H1 (cell line): ENCODE measurements around the gene SYF2. TPM values are rescaled to one million over a fixed set of nuclear protein-coding genes. Genes with fewer than 3 reads are reported as not detected.

Experiments
- CTCF ChIA-PET: fragments of 300-600 bp; sonication (Branson Sonifier 250); formaldehyde crosslinking; loops from one replicate; lab custom pipeline; 2021; ENCODE audit not compliant: partially characterized antibody; lab: Charles Lee
- POLR2A ChIA-PET: fragments of 300-600 bp; sonication (Branson Sonifier 250); formaldehyde crosslinking; loops from one replicate; lab custom pipeline; 2021; ENCODE audit warnings: inconsistent platforms; ENCODE audit not compliant: partially characterized antibody; lab: Charles Lee
- DNase-seq, 2 experiments: peaks; one replicate each; pipeline versions ENCODE4 v3.0.0 to v3.0.0-alpha.2; 2010 to 2022; ENCODE audit warnings: low spot score in 2 of 2, low read depth in 1 of 2, mixed read lengths in 1 of 2
- FAIRE-seq: peaks from 2 replicates; lab custom pipeline; 2011; peaks lifted over from hg19 to GRCh38; lab: Jason Lieb, UNC
- H2AFZ ChIP-seq: 2 replicates; pipeline ENCODE4 v1.8.1; 2012; ENCODE audit warnings: low read length, inconsistent platforms
- H2AK5ac ChIP-seq: 2 replicates; pipeline ENCODE4 v1.6.1; 2013; ENCODE audit warnings: low read depth, low read length
- H2BK120ac ChIP-seq: replicated peaks from 2 replicates; pipeline ENCODE3; 2013; ENCODE audit warnings: low read depth, low read length, inconsistent platforms
- H2BK12ac ChIP-seq: 2 replicates; pipeline ENCODE4 v1.6.1; 2013; ENCODE audit warnings: low read depth, low read length
- H2BK15ac ChIP-seq: 2 replicates; pipeline ENCODE4 v1.6.1; 2013; ENCODE audit warnings: low read length
- H2BK20ac ChIP-seq: 2 replicates; pipeline ENCODE4 v1.6.1; 2013; ENCODE audit warnings: low read length
- H2BK5ac ChIP-seq: 2 replicates; pipeline ENCODE4 v1.6.1; 2013; ENCODE audit warnings: low read depth, low read length
- H3K14ac ChIP-seq: 2 replicates; pipeline ENCODE4 v1.6.1; 2013; ENCODE audit warnings: inconsistent platforms; ENCODE audit not compliant: insufficient read length
- H3K18ac ChIP-seq: 2 replicates; pipeline ENCODE4 v1.6.1; 2013; ENCODE audit warnings: low read length; ENCODE audit errors: extremely low read depth
- H3K23ac ChIP-seq: 2 replicates; pipeline ENCODE4 v1.6.1; 2013; ENCODE audit warnings: inconsistent platforms; ENCODE audit not compliant: insufficient read length
- H3K23me2 ChIP-seq: 2 replicates; pipeline ENCODE4 v1.6.1; 2013; ENCODE audit warnings: low read depth, low read length
- H3K27ac ChIP-seq: 2 replicates; pipeline ENCODE4 v1.6.1; 2011; ENCODE audit warnings: low read depth, low read length, inconsistent platforms
- H3K27me3 ChIP-seq, 4 experiments: replicated peaks in 1 of 4; 1 replicate in 1 of 4; 2 replicates in 3 of 4; pipeline versions ENCODE4 v1.6.1 to v1.8.1; 2011 to 2013; ENCODE audit warnings: low read length in 3 of 4, mild to moderate bottlenecking in 3 of 4, inconsistent platforms in 2 of 4, mixed read lengths in 2 of 4, moderate library complexity in 1 of 4; ENCODE audit not compliant: control insufficient read depth in 3 of 4, insufficient read depth in 3 of 4; ENCODE audit errors: extremely low read depth in 1 of 4
- H3K36me3 ChIP-seq, 4 experiments: 2 replicates each; pipeline versions ENCODE4 v1.6.1 to v1.8.1; 2011 to 2013; ENCODE audit warnings: mild to moderate bottlenecking in 4 of 4, low read length in 3 of 4, moderate library complexity in 2 of 4, control low read depth in 1 of 4, inconsistent platforms in 1 of 4; ENCODE audit not compliant: insufficient read depth in 4 of 4, control insufficient read depth in 2 of 4
- H3K4ac ChIP-seq: replicated peaks from 2 replicates; pipeline ENCODE3; 2013; ENCODE audit warnings: low read length, low read depth, mixed read lengths, inconsistent platforms; ENCODE audit not compliant: insufficient read length
- H3K4me1 ChIP-seq, 4 experiments: replicated peaks in 1 of 4; 1 replicate in 1 of 4; 2 replicates in 3 of 4; pipeline versions ENCODE4 v1.6.1 to v1.8.1; 2011 to 2013; ENCODE audit warnings: low read length in 3 of 4, inconsistent platforms in 2 of 4, mixed read lengths in 1 of 4; ENCODE audit not compliant: insufficient read depth in 4 of 4, control insufficient read depth in 3 of 4
- H3K4me2 ChIP-seq, 2 experiments: 2 replicates each; pipeline versions ENCODE4 v1.6.1 to v1.8.1; 2011 to 2013; ENCODE audit warnings: low read depth in 2 of 2, low read length in 2 of 2, control low read depth in 1 of 2, inconsistent platforms in 1 of 2, mild to moderate bottlenecking in 1 of 2; ENCODE audit not compliant: insufficient read depth in 1 of 2
- H3K4me3 ChIP-seq, 4 experiments: fragments of 200-600, 300-600 bp in 1 of 4; sonication (generic), shearing (Covaris generic), sonication (Bioruptor Twin) in 1 of 4; 2 replicates each; pipeline versions ENCODE4 v1.5.1 to v1.8.1; 2011 to 2016; ENCODE audit warnings: low read length in 4 of 4, low read depth in 3 of 4, control low read depth in 2 of 4, inconsistent platforms in 2 of 4, mild to moderate bottlenecking in 2 of 4, mixed read lengths in 1 of 4, moderate library complexity in 1 of 4; ENCODE audit not compliant: insufficient read depth in 2 of 4; ENCODE audit errors: extremely low read depth in 1 of 4
- H3K56ac ChIP-seq: replicated peaks from 2 replicates; pipeline ENCODE3; 2013; ENCODE audit warnings: low read depth, mild to moderate bottlenecking, mixed read lengths, low read length, inconsistent platforms; ENCODE audit not compliant: insufficient read length
- H3K79me1 ChIP-seq: 2 replicates; pipeline ENCODE4 v1.6.1; 2013; ENCODE audit warnings: low read depth, low read length, control low read depth
- H3K79me2 ChIP-seq, 2 experiments: 2 replicates each; pipeline versions ENCODE4 v1.6.1 to v1.8.1; 2012 to 2013; ENCODE audit warnings: low read length in 2 of 2, mild to moderate bottlenecking in 2 of 2, inconsistent platforms in 1 of 2; ENCODE audit not compliant: insufficient read depth in 2 of 2, control insufficient read depth in 1 of 2
- H3K9ac ChIP-seq, 4 experiments: replicated peaks in 1 of 4; 1 replicate in 1 of 4; 2 replicates in 3 of 4; pipeline versions ENCODE4 v1.6.1 to v1.8.1; 2011 to 2013; ENCODE audit warnings: low read depth in 3 of 4, low read length in 3 of 4, control low read depth in 2 of 4, mild to moderate bottlenecking in 2 of 4, moderate library complexity in 2 of 4, inconsistent platforms in 1 of 4; ENCODE audit errors: extremely low read depth in 1 of 4
- H3K9me3 ChIP-seq, 2 experiments: 2 replicates each; pipeline versions ENCODE4 v1.6.1 to v1.8.1; 2012 to 2013; ENCODE audit warnings: mild to moderate bottlenecking in 2 of 2, moderate library complexity in 2 of 2, control low read depth in 1 of 2, inconsistent platforms in 1 of 2, low read depth in 1 of 2, low read length in 1 of 2, mixed read lengths in 1 of 2; ENCODE audit not compliant: insufficient read depth in 2 of 2
- H4K20me1 ChIP-seq, 2 experiments: replicated peaks in 1 of 2; 2 replicates each; pipeline versions ENCODE3 to v1.8.1; 2011 to 2013; ENCODE audit warnings: inconsistent platforms in 2 of 2, low read length in 2 of 2, mild to moderate bottlenecking in 1 of 2; ENCODE audit not compliant: insufficient read depth in 2 of 2, control insufficient read depth in 1 of 2
- H4K5ac ChIP-seq: 2 replicates; pipeline ENCODE4 v1.6.1; 2013; ENCODE audit warnings: low read length, low read depth, mixed read lengths, inconsistent platforms; ENCODE audit not compliant: insufficient read length
- H4K8ac ChIP-seq: 2 replicates; pipeline ENCODE4 v1.8.0; 2013; ENCODE audit warnings: mild to moderate bottlenecking, moderate library complexity, low read length, inconsistent platforms; ENCODE audit not compliant: insufficient read depth; ENCODE audit errors: extremely low read depth
- H4K91ac ChIP-seq: replicated peaks from 2 replicates; pipeline ENCODE3; 2013; ENCODE audit warnings: low read length, mixed read lengths, inconsistent platforms; ENCODE audit not compliant: insufficient read length
- BRCA1 ChIP-seq: IDR thresholded peaks from 2 replicates; pipeline ENCODE4 v1.6.1; 2012; ENCODE audit warnings: low read depth, low read length, improper control_type of control experiment
- NANOG ChIP-seq: IDR thresholded peaks from 2 replicates; pipeline ENCODE4 v1.6.1; 2011; ENCODE audit warnings: low read length, low read depth, mild to moderate bottlenecking, inconsistent platforms; ENCODE audit not compliant: insufficient read depth, poor library complexity, severe bottlenecking
- PHF8 ChIP-seq: fragments of 200-600 bp; sonication (generic); conservative IDR thresholded peaks from 2 replicates; pipeline ENCODE4 v1.7.1; 2012; ENCODE audit warnings: low read depth, mild to moderate bottlenecking, inconsistent platforms, low read length, moderate library complexity
- WGBS, 2 experiments: shearing (Covaris generic) in 1 of 2; methylation state at CpG; one replicate each; pipeline versions ENCODE4 v1.1.6 to v1.1.7; 2013 to 2015; ENCODE audit warnings: low lambda C conversion rate in 2 of 2, mixed read lengths in 2 of 2, inconsistent platforms in 1 of 2, low coverage in 1 of 2, missing lambda C conversion rate in 1 of 2; ENCODE audit not compliant: insufficient replicate concordance in 2 of 2, insufficient coverage in 1 of 2, insufficient read length in 1 of 2; ENCODE audit errors: extremely low coverage in 1 of 2, missing lambda C conversion rate in 1 of 2; 5-methylcytosine and 5-hydroxymethylcytosine counted together
- polyA plus RNA-seq, 7 experiments: library from polyadenylated mRNA; depleted of rRNA in 3 of 7; stranded (reverse) in 5 of 7; unstranded in 2 of 7; fragments of >200 nt in 5 of 7; fragments of 200-250 nt in 2 of 7; gene quantifications; 1 replicate in 5 of 7; 2 replicates in 1 of 7; 4 replicates in 1 of 7; pipeline versions ENCODE4 v1.2.1 to v1.2.3, GENCODE V29; 2011 to 2013; ENCODE audit warnings: missing spikeins in 2 of 7, mixed read lengths in 2 of 7
- total RNA-seq: library from RNA; stranded (reverse); fragmentation: NEBNext Ultra II Directional; extraction: Animal tissue kit (Norgen Biotek cat#: 25700); gene quantifications from 2 replicates; pipeline ENCODE4 v1.2.1, GENCODE V29; 2021

SYF2 gene
- total and polyA plus RNA-seq, 2 of the 8 experiments (the other 6 are each of a cell fraction or from before 2014, with no cell fraction given), result 7.5 to 33.0 TPM

DNA sequence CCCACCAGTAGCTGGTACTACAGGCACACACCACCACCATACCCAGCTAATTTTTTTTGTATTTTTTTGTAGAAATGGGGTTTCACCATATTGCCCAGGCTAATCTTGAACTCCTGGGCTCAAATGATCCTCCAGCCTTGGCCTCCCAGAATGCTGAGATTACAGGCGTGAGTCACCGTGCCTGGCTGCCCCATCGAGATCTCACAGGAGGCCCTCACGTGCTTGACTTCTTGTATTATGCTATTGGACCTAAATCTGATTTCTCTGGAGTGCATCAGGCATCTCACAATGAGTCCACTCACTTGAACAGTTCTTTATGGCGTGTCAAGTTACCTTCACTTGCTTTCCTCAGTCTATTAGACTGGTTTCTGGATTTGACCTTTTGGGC lies 24.3 kb upstream of the SYF2 start:
- Histone ChIP-seq H2BK20ac (no peak overlapping the region), H3K56ac (no peak overlapping the region), H4K8ac (no peak overlapping the region), H3K79me1 (no peaks in the 10 kb centered on the region), H2BK15ac (no peak overlapping the region), H3K23ac (no peak overlapping the region), H3K23me2 (no peaks in the 10 kb centered on the region), H2BK5ac (no peak overlapping the region), H3K9ac (no peak overlapping the region), H4K91ac (no peak overlapping the region), H2AK5ac (no peak overlapping the region), H2AFZ (no peak overlapping the region), H4K5ac (no peak overlapping the region), H3K27ac (no peak overlapping the region), H3K4me1 (peaks cover 0 to 5% (median 4%) of the 10 kb centered on the region in 4 experiments; a peak in 4 of 7 replicates), H3K9me3 (no peaks in the 10 kb centered on the region), H2BK120ac (no peak overlapping the region), H3K36me3 (no peaks in the 10 kb centered on the region), H3K79me2 (no peaks in the 10 kb centered on the region), H4K20me1 (no peaks in the 10 kb centered on the region), H3K4me2 (no peak overlapping the region; a peak in 1 of 4 replicates), H2BK12ac (0 out of 2 replicates have a peak overlapping the region, but pooled peaks have one; percentile 90), H3K27me3 (no peaks in the 10 kb centered on the region), H3K4ac (no peak overlapping the region), H3K14ac (no peak overlapping the region), H3K4me3 (no peak overlapping the region), H3K18ac (no peak overlapping the region)
- ChIA-PET POLR2A (interaction anchor here (1.1 to 1.7 kb wide), 3 partner anchors 10 to 231 kb away, joined by 3 to 8 read pairs (median 3); partner anchors contain the start of gene RSRP1), CTCF (interaction anchor here (0.6 to 1.4 kb wide), 2 partner anchors 8 to 554 kb away, joined by 3 read pairs; no protein-coding TSS in a partner anchor)
- WGBS, 2 experiments, result 87% methylated on average over 5 of the region's 5 CpGs; no CpG with 5 or more reads in 1 of the 2 experiments
- FAIRE-seq (no peak), DNase-seq (no peak)
- TF ChIP-seq PHF8, result no peak
- TF ChIP-seq BRCA1, result no peak
- no peak for TF ChIP-seq NANOG
